Measurements from ENCODE around the gene MED9.

The MED9 gene

GRCh38 chr17:17509601-17510425 lies 33.0 kb downstream of the MED9 start:
- DNase-seq = no peak
- in situ Hi-C loops (cut with HindIII; ENCODE audit: low pct_ligation_motif_present, low pct_unique_long_range_greater_than_20kb, low sequenced_read_pairs) = no loop called here

- DNase-seq = no peak
- in situ Hi-C loops (cut with HindIII; ENCODE audit: low pct_ligation_motif_present, low pct_unique_long_range_greater_than_20kb, low sequenced_read_pairs) = no loop called here
Observed at GRCh38 chr17:17510456-17511292, 33.9 kb downstream of the MED9 start.

GRCh38 chr17:17511293-17511741 lies 34.5 kb downstream of the MED9 start:
- no peak for DNase-seq
- in situ Hi-C loops (cut with HindIII; ENCODE audit: low pct_ligation_motif_present, low pct_unique_long_range_greater_than_20kb, low sequenced_read_pairs) = no loop called here

- in situ Hi-C loops (cut with HindIII; ENCODE audit: low pct_ligation_motif_present, low pct_unique_long_range_greater_than_20kb, low sequenced_read_pairs) = no loop called here
- DNase-seq = peak; percentile 94
Observed at GRCh38 chr17:17511881-17512858, 35.4 kb downstream of the MED9 start.

- DNase-seq = no peak
- in situ Hi-C loops (cut with HindIII; ENCODE audit: low pct_ligation_motif_present, low pct_unique_long_range_greater_than_20kb, low sequenced_read_pairs) = no loop called here
Observed at GRCh38 chr17:17512866-17513265, 36.1 kb downstream of the MED9 start.

GRCh38 chr17:17513626-17514025 lies 36.8 kb downstream of the MED9 start:
- in situ Hi-C loops (cut with HindIII; ENCODE audit: low pct_ligation_motif_present, low pct_unique_long_range_greater_than_20kb, low sequenced_read_pairs) = no loop called here
- DNase-seq = no peak

- in situ Hi-C loops (cut with HindIII; ENCODE audit: low pct_ligation_motif_present, low pct_unique_long_range_greater_than_20kb, low sequenced_read_pairs) = no loop called here
- DNase-seq = no peak
Observed at GRCh38 chr17:17514361-17514992, 37.7 kb downstream of the MED9 start.

- no peak for DNase-seq
- in situ Hi-C loops (cut with HindIII; ENCODE audit: low pct_ligation_motif_present, low pct_unique_long_range_greater_than_20kb, low sequenced_read_pairs) = no loop called here
Observed at GRCh38 chr17:17514993-17515933, 38.5 kb downstream of the MED9 start.

GRCh38 chr17:17515934-17516930 lies 39.4 kb downstream of the MED9 start:
- in situ Hi-C loops (cut with HindIII; ENCODE audit: low pct_ligation_motif_present, low pct_unique_long_range_greater_than_20kb, low sequenced_read_pairs) = no loop called here

GRCh38 chr17:17516941-17517720 lies 40.3 kb downstream of the MED9 start:
- no peak for DNase-seq
- in situ Hi-C loops (cut with HindIII; ENCODE audit: low pct_ligation_motif_present, low pct_unique_long_range_greater_than_20kb, low sequenced_read_pairs) = no loop called here

More at GRCh38 chr17:17515934-17516930, 39.4 kb downstream of the MED9 start:
- DNase-seq = peak; percentile 51

GRCh38 chr17:17518014-17518413 lies 41.2 kb downstream of the MED9 start:
- in situ Hi-C loops (cut with HindIII; ENCODE audit: low pct_ligation_motif_present, low pct_unique_long_range_greater_than_20kb, low sequenced_read_pairs) = no loop called here
- DNase-seq = no peak

- DNase-seq = no peak
- in situ Hi-C loops (cut with HindIII; ENCODE audit: low pct_ligation_motif_present, low pct_unique_long_range_greater_than_20kb, low sequenced_read_pairs) = no loop called here
Observed at GRCh38 chr17:17518951-17519350, 42.2 kb downstream of the MED9 start.

GRCh38 chr17:17519886-17520285 lies 43.1 kb downstream of the MED9 start:
- in situ Hi-C loops (cut with HindIII; ENCODE audit: low pct_ligation_motif_present, low pct_unique_long_range_greater_than_20kb, low sequenced_read_pairs) = no loop called here
- DNase-seq = no peak

- no peak for DNase-seq
- in situ Hi-C loops (cut with HindIII; ENCODE audit: low pct_ligation_motif_present, low pct_unique_long_range_greater_than_20kb, low sequenced_read_pairs) = no loop called here
Observed at GRCh38 chr17:17520599-17521232, 43.9 kb downstream of the MED9 start.
